Neural cell (in vitro differentiated cells): ENCODE results near the gene TAOK1.

Source experiments
- EP300 ChIP-seq: fragments of 450-650 bp; conservative IDR thresholded peaks from 2 replicates; pipeline ENCODE4 v1.6.1; 2014; ENCODE audit warnings: antibody characterized with exemption, mild to moderate bottlenecking, moderate library complexity; ENCODE audit not compliant: poor library complexity, severe bottlenecking
- EZH2 ChIP-seq: fragments of 200-600, 300-800 bp; shearing (Covaris generic), sonication (generic); IDR thresholded peaks from 2 replicates; pipeline ENCODE4 v1.6.1; 2014; ENCODE audit warnings: antibody characterized with exemption, low read length, borderline replicate concordance, mild to moderate bottlenecking; ENCODE audit not compliant: insufficient read depth, poor library complexity, severe bottlenecking
- TAF1 ChIP-seq: IDR thresholded peaks from 2 replicates; pipeline ENCODE4 v1.6.1; 2012; ENCODE audit warnings: low read depth
- TF ChIP-seq, protein P1 (sequence below): fragments of 450-650 bp; IDR thresholded peaks from 2 replicates; pipeline ENCODE4 v1.5.1; 2014; ENCODE audit warnings: antibody characterized with exemption, mild to moderate bottlenecking, moderate library complexity; ENCODE audit not compliant: poor library complexity, severe bottlenecking

DNA sequence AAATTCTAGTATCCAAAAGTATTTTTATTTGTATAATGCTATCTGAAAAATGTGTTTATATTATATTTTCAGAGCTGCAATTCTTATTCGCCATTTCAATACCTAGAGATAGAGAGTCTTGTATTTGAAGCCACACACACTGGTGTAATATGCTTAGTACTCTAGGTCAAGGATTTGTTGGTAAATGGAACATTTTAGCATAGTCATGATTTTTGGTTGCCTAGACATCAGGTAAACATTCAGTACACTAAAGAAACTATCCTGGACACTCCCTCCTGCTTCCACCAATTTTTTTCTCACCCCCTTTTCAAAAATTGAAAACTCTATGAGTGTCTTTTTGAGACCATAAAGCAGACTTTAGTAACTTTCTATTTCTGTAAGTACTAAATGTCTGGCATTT, 155.9 kb downstream of the TAOK1 start:
- TF ChIP-seq, protein P1, sequence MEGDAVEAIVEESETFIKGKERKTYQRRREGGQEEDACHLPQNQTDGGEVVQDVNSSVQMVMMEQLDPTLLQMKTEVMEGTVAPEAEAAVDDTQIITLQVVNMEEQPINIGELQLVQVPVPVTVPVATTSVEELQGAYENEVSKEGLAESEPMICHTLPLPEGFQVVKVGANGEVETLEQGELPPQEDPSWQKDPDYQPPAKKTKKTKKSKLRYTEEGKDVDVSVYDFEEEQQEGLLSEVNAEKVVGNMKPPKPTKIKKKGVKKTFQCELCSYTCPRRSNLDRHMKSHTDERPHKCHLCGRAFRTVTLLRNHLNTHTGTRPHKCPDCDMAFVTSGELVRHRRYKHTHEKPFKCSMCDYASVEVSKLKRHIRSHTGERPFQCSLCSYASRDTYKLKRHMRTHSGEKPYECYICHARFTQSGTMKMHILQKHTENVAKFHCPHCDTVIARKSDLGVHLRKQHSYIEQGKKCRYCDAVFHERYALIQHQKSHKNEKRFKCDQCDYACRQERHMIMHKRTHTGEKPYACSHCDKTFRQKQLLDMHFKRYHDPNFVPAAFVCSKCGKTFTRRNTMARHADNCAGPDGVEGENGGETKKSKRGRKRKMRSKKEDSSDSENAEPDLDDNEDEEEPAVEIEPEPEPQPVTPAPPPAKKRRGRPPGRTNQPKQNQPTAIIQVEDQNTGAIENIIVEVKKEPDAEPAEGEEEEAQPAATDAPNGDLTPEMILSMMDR: no peak
- no peak for TF ChIP-seq TAF1
- no peak for TF ChIP-seq EP300
- TF ChIP-seq EZH2: no peak
